Neural progenitor cell (in vitro differentiated cells): ENCODE data around the gene R3HDM1. TPM values are rescaled to one million over a fixed set of nuclear protein-coding genes. Genes with fewer than 3 reads are reported as not detected.

ENCODE experiments used
- DNase-seq: peaks from one replicate; pipeline ENCODE4 v3.0.0-alpha.2; 2016; ENCODE audit warnings: low spot score
- H2AFZ ChIP-seq: fragments of 200-600 bp; sonication (generic); replicated peaks from 2 replicates; pipeline ENCODE4 v1.6.1; 2016; ENCODE audit warnings: antibody characterized with exemption
- H3F3A ChIP-seq: fragments of 200-600 bp; sonication (generic); 2 replicates; pipeline ENCODE4 v1.6.1; 2016; ENCODE audit warnings: antibody characterized with exemption, low read depth
- H3K27ac ChIP-seq: fragments of 200-600 bp; sonication (generic); 2 replicates; pipeline ENCODE4 v1.5.1; 2016; ENCODE audit warnings: mild to moderate bottlenecking
- H3K27me3 ChIP-seq: fragments of 200-600 bp; sonication (generic); 2 replicates; pipeline ENCODE4 v1.6.1; 2016; ENCODE audit warnings: mild to moderate bottlenecking, moderate library complexity
- H3K36me3 ChIP-seq: fragments of 200-600 bp; sonication (generic); 2 replicates; pipeline ENCODE4 v1.5.1; 2016
- H3K4me1 ChIP-seq: fragments of 200-600 bp; sonication (generic); 2 replicates; pipeline ENCODE4 v1.6.1; 2016; ENCODE audit warnings: mixed run types
- H3K4me2 ChIP-seq: fragments of 200-600 bp; sonication (generic); 2 replicates; pipeline ENCODE4 v1.6.1; 2016
- H3K4me3 ChIP-seq: fragments of 200-600 bp; sonication (generic); 2 replicates; pipeline ENCODE4 v1.5.1; 2016
- H3K79me2 ChIP-seq: fragments of 200-600 bp; sonication (generic); 2 replicates; pipeline ENCODE4 v1.6.1; 2016; ENCODE audit warnings: low read depth
- H3K9ac ChIP-seq: fragments of 200-600 bp; sonication (generic); 2 replicates; pipeline ENCODE4 v1.6.1; 2016
- H3K9me3 ChIP-seq: fragments of 200-600 bp; sonication (generic); 2 replicates; pipeline ENCODE4 v1.5.1; 2016; ENCODE audit warnings: low read depth
- H4K20me1 ChIP-seq: fragments of 200-600 bp; sonication (generic); 2 replicates; pipeline ENCODE4 v1.6.1; 2016; ENCODE audit warnings: low read depth
- H3K27ac Mint-ChIP-seq: 3 replicates; pipeline ENCODE4 v1.8.0; 2021; ENCODE audit warnings: mixed read lengths
- H3K27me3 Mint-ChIP-seq: 2 replicates; pipeline ENCODE4 v1.8.0; 2022; ENCODE audit warnings: low read depth, mild to moderate bottlenecking, inconsistent platforms, moderate library complexity, mixed read lengths; ENCODE audit not compliant: insufficient read depth
- H3K36me3 Mint-ChIP-seq: 3 replicates; pipeline ENCODE4 v1.8.0; 2021; ENCODE audit warnings: mixed read lengths
- H3K4me1 Mint-ChIP-seq: 3 replicates; pipeline ENCODE4 v1.8.0; 2021; ENCODE audit warnings: mixed read lengths
- H3K4me3 Mint-ChIP-seq: 3 replicates; pipeline ENCODE4 v1.8.0; 2021; ENCODE audit warnings: mild to moderate bottlenecking, moderate library complexity, mixed read lengths
- H3K9me3 Mint-ChIP-seq: 3 replicates; pipeline ENCODE4 v1.8.0; 2020; ENCODE audit warnings: mixed read lengths
- EZH2 ChIP-seq: fragments of 200-600 bp; sonication (generic); IDR thresholded peaks from 2 replicates; pipeline ENCODE4 v1.6.1; 2017; ENCODE audit warnings: antibody characterized with exemption, mild to moderate bottlenecking, moderate library complexity
- EZH2phosphoT487 ChIP-seq: fragments of 200-600 bp; sonication (generic); IDR thresholded peaks from 2 replicates; pipeline ENCODE4 v1.6.1; 2017; ENCODE audit warnings: antibody characterized with exemption
- total RNA-seq: library from RNA; depleted of rRNA; stranded (reverse); fragments of >200 nt; gene quantifications from 2 replicates; pipeline ENCODE4 v1.2.3, GENCODE V29; 2015; ENCODE audit warnings: low replicate concordance
- TF ChIP-seq, protein P1 (sequence below): fragments of 200-600 bp; sonication (generic); IDR thresholded peaks from 2 replicates; pipeline ENCODE4 v1.5.1; 2017; ENCODE audit warnings: antibody characterized with exemption, mild to moderate bottlenecking

The R3HDM1 gene
- total RNA-seq, 1 donor from 2014 or later, result 49.4 TPM

DNA sequence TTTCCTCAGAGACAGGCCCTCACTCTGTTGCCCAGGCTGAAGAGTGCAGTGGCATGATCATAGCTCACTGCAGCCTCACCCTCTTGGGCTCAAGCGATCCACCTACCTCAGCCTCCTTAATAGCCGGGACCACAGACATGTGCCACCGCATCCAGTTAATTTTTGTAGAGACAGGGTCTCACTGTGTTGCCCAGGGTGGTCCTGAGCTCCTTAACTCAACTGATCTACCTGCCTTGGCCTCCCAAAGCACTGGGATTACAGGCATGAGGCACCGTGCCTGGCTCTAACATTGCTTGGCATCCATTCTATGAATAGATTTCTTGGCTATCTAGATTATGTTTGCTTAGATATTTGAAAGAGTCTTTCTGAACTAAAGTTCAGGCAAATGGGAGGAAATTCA, 21.6 kb downstream of the R3HDM1 start:
- Histone ChIP-seq H3F3A (no peaks in the 10 kb centered on the region), H3K9me3 (no peaks in the 10 kb centered on the region), H3K4me3 (no peak overlapping the region), H3K79me2 (peaks cover 100% of the 10 kb centered on the region), H3K9ac (no peak overlapping the region), H3K27me3 (no peaks in the 10 kb centered on the region), H3K4me1 (no peaks in the 10 kb centered on the region), H4K20me1 (peaks cover 12% of the 10 kb centered on the region), H3K36me3 (no peaks in the 10 kb centered on the region), H3K27ac (no peak overlapping the region), H2AFZ (no peak overlapping the region), H3K4me2 (no peak overlapping the region)
- Mint-ChIP-seq H3K27me3 (no peaks in the 10 kb centered on the region), H3K4me3 (no peak overlapping the region), H3K9me3 (peaks cover 21% of the 10 kb centered on the region), H3K27ac (no peak overlapping the region), H3K4me1 (no peaks in the 10 kb centered on the region), H3K36me3 (peaks cover 36% of the 10 kb centered on the region)
- no peak for TF ChIP-seq EZH2phosphoT487
- TF ChIP-seq EZH2, result no peak
- TF ChIP-seq, protein P1, sequence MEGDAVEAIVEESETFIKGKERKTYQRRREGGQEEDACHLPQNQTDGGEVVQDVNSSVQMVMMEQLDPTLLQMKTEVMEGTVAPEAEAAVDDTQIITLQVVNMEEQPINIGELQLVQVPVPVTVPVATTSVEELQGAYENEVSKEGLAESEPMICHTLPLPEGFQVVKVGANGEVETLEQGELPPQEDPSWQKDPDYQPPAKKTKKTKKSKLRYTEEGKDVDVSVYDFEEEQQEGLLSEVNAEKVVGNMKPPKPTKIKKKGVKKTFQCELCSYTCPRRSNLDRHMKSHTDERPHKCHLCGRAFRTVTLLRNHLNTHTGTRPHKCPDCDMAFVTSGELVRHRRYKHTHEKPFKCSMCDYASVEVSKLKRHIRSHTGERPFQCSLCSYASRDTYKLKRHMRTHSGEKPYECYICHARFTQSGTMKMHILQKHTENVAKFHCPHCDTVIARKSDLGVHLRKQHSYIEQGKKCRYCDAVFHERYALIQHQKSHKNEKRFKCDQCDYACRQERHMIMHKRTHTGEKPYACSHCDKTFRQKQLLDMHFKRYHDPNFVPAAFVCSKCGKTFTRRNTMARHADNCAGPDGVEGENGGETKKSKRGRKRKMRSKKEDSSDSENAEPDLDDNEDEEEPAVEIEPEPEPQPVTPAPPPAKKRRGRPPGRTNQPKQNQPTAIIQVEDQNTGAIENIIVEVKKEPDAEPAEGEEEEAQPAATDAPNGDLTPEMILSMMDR, result no peak
- DNase-seq, result no peak

DNA sequence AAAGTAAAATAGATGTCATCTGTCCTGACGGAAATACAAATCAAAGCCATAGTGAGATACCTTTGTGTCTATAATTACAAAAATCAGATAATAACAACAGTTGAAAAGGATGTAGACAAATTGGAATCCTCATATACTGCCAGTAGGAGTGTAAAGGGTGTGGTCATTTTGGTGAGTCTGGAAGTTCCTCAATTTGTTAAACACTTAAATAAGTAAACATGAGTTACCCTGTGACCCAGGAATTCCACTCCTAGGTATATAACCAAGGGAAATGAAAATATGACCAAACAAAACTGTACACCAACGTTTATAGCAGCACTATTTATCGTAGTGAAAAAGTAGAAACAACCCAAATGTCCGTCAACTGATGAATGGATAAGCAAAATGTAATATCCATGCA, 24.0 kb downstream of the R3HDM1 start:
- TF ChIP-seq EZH2phosphoT487 (no peak), EZH2 (no peak)
- TF ChIP-seq, protein P1, result no peak
- Histone ChIP-seq H4K20me1 (peaks cover 12% of the 10 kb centered on the region), H3K27ac (no peak overlapping the region), H3K9ac (no peak overlapping the region), H3K9me3 (no peaks in the 10 kb centered on the region), H3K4me1 (no peaks in the 10 kb centered on the region), H2AFZ (no peak overlapping the region), H3K79me2 (peaks cover 100% of the 10 kb centered on the region), H3K4me3 (no peak overlapping the region), H3K27me3 (no peaks in the 10 kb centered on the region), H3K4me2 (no peak overlapping the region), H3K36me3 (no peaks in the 10 kb centered on the region), H3F3A (no peaks in the 10 kb centered on the region)
- DNase-seq, result no peak
- no peak overlapping the region for H3K4me3 Mint-ChIP-seq
- H3K36me3 Mint-ChIP-seq, result peaks cover 39% of the 10 kb centered on the region
- no peak overlapping the region for H3K27ac Mint-ChIP-seq
- peaks cover 18% of the 10 kb centered on the region for H3K9me3 Mint-ChIP-seq
- H3K4me1 Mint-ChIP-seq, result no peaks in the 10 kb centered on the region
- H3K27me3 Mint-ChIP-seq, result no peaks in the 10 kb centered on the region

DNA sequence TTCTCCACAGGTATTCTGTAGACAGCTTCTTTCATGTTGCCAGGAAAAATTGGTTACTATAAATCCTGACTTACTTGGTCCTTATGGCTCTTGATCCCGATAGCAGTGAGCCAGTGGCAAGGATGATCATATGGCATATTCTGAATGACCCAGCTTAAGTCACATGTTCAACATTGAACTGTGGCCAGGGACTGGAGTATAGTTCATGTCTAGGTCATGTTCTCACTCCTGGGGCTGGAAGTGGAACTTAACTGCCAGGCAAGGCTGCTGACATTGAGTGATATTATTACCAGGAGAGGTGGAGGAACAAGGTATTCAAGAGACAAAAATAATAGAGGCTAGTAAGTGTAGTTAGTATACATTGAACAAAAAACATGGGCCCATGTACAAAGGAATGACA, 26.2 kb downstream of the R3HDM1 start:
- Histone ChIP-seq H3K27ac (no peak overlapping the region), H3K4me1 (no peaks in the 10 kb centered on the region), H3K9ac (no peak overlapping the region), H3K79me2 (peaks cover 99% of the 10 kb centered on the region), H4K20me1 (peaks cover 12% of the 10 kb centered on the region), H3K36me3 (no peaks in the 10 kb centered on the region), H3F3A (no peaks in the 10 kb centered on the region), H2AFZ (no peak overlapping the region), H3K4me3 (no peak overlapping the region), H3K27me3 (no peaks in the 10 kb centered on the region), H3K9me3 (no peaks in the 10 kb centered on the region), H3K4me2 (no peak overlapping the region)
- TF ChIP-seq, protein P1, result no peak
- TF ChIP-seq EZH2, result no peak
- TF ChIP-seq EZH2phosphoT487, result no peak
- DNase-seq, result no peak
- Mint-ChIP-seq H3K4me1 (no peaks in the 10 kb centered on the region), H3K27ac (no peak overlapping the region), H3K9me3 (peaks cover 18% of the 10 kb centered on the region), H3K4me3 (no peak overlapping the region), H3K27me3 (no peaks in the 10 kb centered on the region), H3K36me3 (peaks cover 41% of the 10 kb centered on the region)
